Liver (tissue), 9 donors: ENCODE results near the gene RHEX. TPM values are rescaled to one million over a fixed set of nuclear protein-coding genes. Genes with fewer than 3 reads are reported as not detected.

Experiments used
- DNase-seq: peaks from one replicate; pipeline ENCODE4 v3.0.0-alpha.2; 2017; ENCODE audit warnings: low spot score
- H3K27ac ChIP-seq, 2 donors: one replicate each; pipeline ENCODE4 v1.7.0; 2013; ENCODE audit warnings: inconsistent platforms in 2 of 2, low read length in 2 of 2, control low read depth in 1 of 2, low read depth in 1 of 2, mild to moderate bottlenecking in 1 of 2
- H3K27me3 ChIP-seq, 4 donors: one replicate each; pipeline versions ENCODE4 v1.6.1 to v1.7.0; 2013; ENCODE audit warnings: low read length in 3 of 4, inconsistent platforms in 1 of 4, mild to moderate bottlenecking in 1 of 4, moderate library complexity in 1 of 4; ENCODE audit not compliant: control insufficient read depth in 4 of 4, insufficient read depth in 4 of 4
- H3K36me3 ChIP-seq, 4 donors: one replicate each; pipeline versions ENCODE4 v1.6.1 to v1.7.0; 2013; ENCODE audit warnings: low read length in 3 of 4, mild to moderate bottlenecking in 3 of 4, low read depth in 1 of 4, moderate library complexity in 1 of 4; ENCODE audit not compliant: control insufficient read depth in 4 of 4, insufficient read depth in 3 of 4
- H3K4me1 ChIP-seq, 4 donors: one replicate each; pipeline versions ENCODE4 v1.6.1 to v1.7.0; 2013; ENCODE audit warnings: low read length in 3 of 4, mild to moderate bottlenecking in 3 of 4, moderate library complexity in 1 of 4; ENCODE audit not compliant: control insufficient read depth in 4 of 4, insufficient read depth in 4 of 4
- H3K4me3 ChIP-seq, 3 donors: one replicate each; pipeline versions ENCODE4 v1.6.1 to v1.7.0; 2013; ENCODE audit warnings: low read length in 3 of 3, control low read depth in 1 of 3, low read depth in 1 of 3, mild to moderate bottlenecking in 1 of 3
- H3K9ac ChIP-seq, 2 donors: one replicate each; pipeline ENCODE4 v1.7.0; 2013; ENCODE audit warnings: low read length in 2 of 2, mild to moderate bottlenecking in 2 of 2, moderate library complexity in 2 of 2, control low read depth in 1 of 2, low read depth in 1 of 2
- H3K9me3 ChIP-seq, 4 donors: one replicate each; pipeline versions ENCODE4 v1.6.1 to v1.7.0; 2013; ENCODE audit warnings: low read length in 3 of 4; ENCODE audit not compliant: control insufficient read depth in 4 of 4
- ATF3 ChIP-seq: IDR thresholded peaks from 2 replicates; pipeline ENCODE4 v1.6.1; 2016; ENCODE audit warnings: antibody characterized with exemption
- EGR1 ChIP-seq, 2 donors: IDR thresholded peaks; 2 replicates each; pipeline ENCODE4 v1.6.1; 2016 to 2018; ENCODE audit warnings: antibody characterized with exemption in 2 of 2, low read depth in 2 of 2
- FOXA1 ChIP-seq: IDR thresholded peaks from 2 replicates; pipeline ENCODE4 v1.6.1; 2016; ENCODE audit warnings: antibody characterized with exemption
- FOXA2 ChIP-seq: IDR thresholded peaks from 2 replicates; pipeline ENCODE4 v1.6.1; 2016; ENCODE audit warnings: antibody characterized with exemption
- GABPA ChIP-seq, 2 donors: IDR thresholded peaks in 1 of 2; conservative IDR thresholded peaks in 1 of 2; 2 replicates each; pipeline ENCODE4 v1.6.1; 2016; ENCODE audit warnings: antibody characterized with exemption in 2 of 2, mild to moderate bottlenecking in 1 of 2, moderate library complexity in 1 of 2
- HNF4A ChIP-seq, 2 donors: conservative IDR thresholded peaks; 2 replicates each; pipeline ENCODE4 v1.6.1; 2016; ENCODE audit warnings: antibody characterized with exemption in 2 of 2, mild to moderate bottlenecking in 2 of 2
- HNF4G ChIP-seq: IDR thresholded peaks from 2 replicates; pipeline ENCODE4 v1.6.1; 2016; ENCODE audit warnings: antibody characterized with exemption
- JUND ChIP-seq, 2 donors: IDR thresholded peaks; 2 replicates each; pipeline ENCODE4 v1.6.1; 2016; ENCODE audit warnings: antibody characterized with exemption in 2 of 2
- NR2F2 ChIP-seq: IDR thresholded peaks from 2 replicates; pipeline ENCODE4 v1.6.1; 2016; ENCODE audit warnings: antibody characterized with exemption
- RAD21 ChIP-seq, 2 donors: IDR thresholded peaks; 2 replicates each; pipeline ENCODE4 v1.6.1; 2016; ENCODE audit warnings: antibody characterized with exemption in 2 of 2, mild to moderate bottlenecking in 2 of 2
- RXRA ChIP-seq, 2 donors: IDR thresholded peaks; 2 replicates each; pipeline ENCODE4 v1.6.1; 2017 to 2018; ENCODE audit warnings: antibody characterized with exemption in 2 of 2, mild to moderate bottlenecking in 1 of 2
- SP1 ChIP-seq: IDR thresholded peaks from 2 replicates; pipeline ENCODE4 v1.6.1; 2018; ENCODE audit warnings: antibody characterized with exemption, mild to moderate bottlenecking
- TAF1 ChIP-seq: conservative IDR thresholded peaks from 2 replicates; pipeline ENCODE4 v1.6.1; 2016; ENCODE audit warnings: antibody characterized with exemption, mild to moderate bottlenecking
- WGBS: extraction: QIAGEN DNeasy Blood & Tissue Kit; methylation state at CpG from one replicate; pipeline ENCODE4 v1.1.7; 2013; 5-methylcytosine and 5-hydroxymethylcytosine counted together
- polyA plus RNA-seq, 2 donors: library from polyadenylated mRNA; stranded (reverse) in 1 of 2; unstranded in 1 of 2; fragments of 200-250 nt in 1 of 2; fragments of >200 nt in 1 of 2; fragmentation: Nextera tagmentation in 1 of 2; extraction: Ambion mirVana in 1 of 2; gene quantifications; one replicate each; pipeline versions ENCODE4 v1.2.1 to v1.2.3, GENCODE V29; 2013 to 2015
- total RNA-seq, 2 donors: library from RNA; depleted of rRNA; stranded (reverse); fragments of >200 nt; gene quantifications; one replicate each; pipeline ENCODE4 v1.2.3, GENCODE V29; 2014
- TF ChIP-seq, protein P1 (sequence below): IDR thresholded peaks from 2 replicates; pipeline ENCODE4 v1.6.1; 2016; ENCODE audit warnings: antibody characterized with exemption, mild to moderate bottlenecking
- TF ChIP-seq, protein P2 (sequence below): IDR thresholded peaks from 2 replicates; pipeline ENCODE4 v1.6.1; 2016; ENCODE audit warnings: antibody characterized with exemption
- TF ChIP-seq, protein P3 (sequence below): IDR thresholded peaks from 2 replicates; pipeline ENCODE4 v1.6.1; 2016; ENCODE audit warnings: antibody characterized with exemption
- donor health status: healthy.
- donor health status: healthy.
- donor health status: healthy.
- donor health status: healthy.
- donor health status: healthy.

RHEX gene
- total and polyA plus RNA-seq, 4 donors = 0.15 to 2.8 (median 0.47) TPM

DNA sequence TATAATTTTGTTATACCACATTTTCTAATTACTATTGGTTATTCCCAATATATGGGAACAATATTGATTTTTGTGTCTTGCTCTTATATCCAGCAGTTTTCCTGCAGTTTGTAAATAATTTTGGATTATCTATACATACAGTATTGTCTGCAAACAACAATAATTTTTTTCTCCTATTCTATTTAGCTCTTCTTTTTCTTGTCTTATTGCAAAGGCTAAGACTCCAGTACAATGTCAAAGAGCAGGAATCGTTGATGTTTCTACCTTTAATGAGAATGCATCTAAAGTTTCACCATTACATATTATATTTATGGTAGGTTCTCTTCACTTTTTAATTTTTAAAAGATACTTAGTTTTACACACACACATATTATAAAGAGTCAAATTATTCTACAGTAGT lies 68.3 kb downstream of the RHEX start:
- Histone ChIP-seq H3K27ac (no peak overlapping the region), H3K9me3 (no peaks in the 10 kb centered on the region), H3K27me3 (no peaks in the 10 kb centered on the region), H3K9ac (no peak overlapping the region), H3K4me1 (peaks cover 2 to 14% (median 6%) of the 10 kb centered on the region in 4 donors), H3K36me3 (no peaks in the 10 kb centered on the region), H3K4me3 (no peak overlapping the region)
- no peak for TF ChIP-seq NR2F2
- TF ChIP-seq RAD21 (IDR thresholded peaks at IDR 0.05) = no peak
- no peak for TF ChIP-seq RXRA (IDR thresholded peaks at IDR 0.05)
- no peak for TF ChIP-seq FOXA1
- DNase-seq = no peak
- 53% methylated on average over 1 of the region's 1 CpG for WGBS

DNA sequence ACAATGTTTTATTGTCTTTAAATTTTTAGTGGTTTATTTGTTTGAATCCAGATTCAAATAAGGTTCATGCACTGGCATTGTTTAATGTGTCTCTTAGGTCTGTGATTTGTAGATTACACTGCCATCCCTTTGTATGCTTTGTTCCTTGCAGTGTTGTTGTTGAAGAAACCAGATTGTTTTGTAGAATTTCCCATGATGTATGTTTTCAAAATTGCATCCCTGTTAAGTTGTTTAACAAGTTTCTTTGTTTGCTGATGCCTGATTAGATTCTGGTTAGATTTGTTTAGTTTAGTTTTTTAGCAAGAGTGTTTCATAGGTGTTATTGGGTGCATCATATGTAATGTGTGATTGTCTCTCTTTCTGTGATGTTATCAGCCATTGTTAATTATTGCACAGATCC lies 69.7 kb downstream of the RHEX start:
- peaks cover 0 to 2% (median under 1%) of the 10 kb centered on the region in 4 donors for H3K4me1 ChIP-seq
- H3K9ac ChIP-seq = no peak overlapping the region
- H3K36me3 ChIP-seq = no peaks in the 10 kb centered on the region
- no peak for DNase-seq
- no peak for TF ChIP-seq ATF3
- no peak for TF ChIP-seq FOXA2
- TF ChIP-seq HNF4G = no peak
- TF ChIP-seq JUND (IDR thresholded peaks at IDR 0.05) = no peak
- no peak for TF ChIP-seq FOXA1
- TF ChIP-seq, protein P1, sequence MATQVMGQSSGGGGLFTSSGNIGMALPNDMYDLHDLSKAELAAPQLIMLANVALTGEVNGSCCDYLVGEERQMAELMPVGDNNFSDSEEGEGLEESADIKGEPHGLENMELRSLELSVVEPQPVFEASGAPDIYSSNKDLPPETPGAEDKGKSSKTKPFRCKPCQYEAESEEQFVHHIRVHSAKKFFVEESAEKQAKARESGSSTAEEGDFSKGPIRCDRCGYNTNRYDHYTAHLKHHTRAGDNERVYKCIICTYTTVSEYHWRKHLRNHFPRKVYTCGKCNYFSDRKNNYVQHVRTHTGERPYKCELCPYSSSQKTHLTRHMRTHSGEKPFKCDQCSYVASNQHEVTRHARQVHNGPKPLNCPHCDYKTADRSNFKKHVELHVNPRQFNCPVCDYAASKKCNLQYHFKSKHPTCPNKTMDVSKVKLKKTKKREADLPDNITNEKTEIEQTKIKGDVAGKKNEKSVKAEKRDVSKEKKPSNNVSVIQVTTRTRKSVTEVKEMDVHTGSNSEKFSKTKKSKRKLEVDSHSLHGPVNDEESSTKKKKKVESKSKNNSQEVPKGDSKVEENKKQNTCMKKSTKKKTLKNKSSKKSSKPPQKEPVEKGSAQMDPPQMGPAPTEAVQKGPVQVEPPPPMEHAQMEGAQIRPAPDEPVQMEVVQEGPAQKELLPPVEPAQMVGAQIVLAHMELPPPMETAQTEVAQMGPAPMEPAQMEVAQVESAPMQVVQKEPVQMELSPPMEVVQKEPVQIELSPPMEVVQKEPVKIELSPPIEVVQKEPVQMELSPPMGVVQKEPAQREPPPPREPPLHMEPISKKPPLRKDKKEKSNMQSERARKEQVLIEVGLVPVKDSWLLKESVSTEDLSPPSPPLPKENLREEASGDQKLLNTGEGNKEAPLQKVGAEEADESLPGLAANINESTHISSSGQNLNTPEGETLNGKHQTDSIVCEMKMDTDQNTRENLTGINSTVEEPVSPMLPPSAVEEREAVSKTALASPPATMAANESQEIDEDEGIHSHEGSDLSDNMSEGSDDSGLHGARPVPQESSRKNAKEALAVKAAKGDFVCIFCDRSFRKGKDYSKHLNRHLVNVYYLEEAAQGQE = no peak
- no peak for TF ChIP-seq TAF1
- no peak overlapping the region for H3K27ac ChIP-seq
- no peaks in the 10 kb centered on the region for H3K9me3 ChIP-seq
- no peak overlapping the region for H3K4me3 ChIP-seq
- H3K27me3 ChIP-seq = no peaks in the 10 kb centered on the region

GRCh38 chr1:206125346-206125745 lies 72.4 kb downstream of the RHEX start:
- no peak overlapping the region for H3K27ac ChIP-seq
- WGBS = 92% methylated on average over 1 of the region's 1 CpG
- H3K27me3 ChIP-seq = no peaks in the 10 kb centered on the region

More at GRCh38 chr1:206125346-206125745, 72.4 kb downstream of the RHEX start:
- DNase-seq = no peak
- no peaks in the 10 kb centered on the region for H3K4me1 ChIP-seq
- H3K36me3 ChIP-seq = no peaks in the 10 kb centered on the region
- H3K9ac ChIP-seq = no peak overlapping the region
- TF ChIP-seq HNF4A (conservative IDR thresholded peaks at IDR 0.05) = no peak
- TF ChIP-seq GABPA (IDR thresholded peaks at IDR 0.05 in 1 of 2, conservative IDR thresholded peaks at IDR 0.05 in 1 of 2) = no peak
- no peak for TF ChIP-seq RXRA (IDR thresholded peaks at IDR 0.05)
- TF ChIP-seq, protein P2, sequence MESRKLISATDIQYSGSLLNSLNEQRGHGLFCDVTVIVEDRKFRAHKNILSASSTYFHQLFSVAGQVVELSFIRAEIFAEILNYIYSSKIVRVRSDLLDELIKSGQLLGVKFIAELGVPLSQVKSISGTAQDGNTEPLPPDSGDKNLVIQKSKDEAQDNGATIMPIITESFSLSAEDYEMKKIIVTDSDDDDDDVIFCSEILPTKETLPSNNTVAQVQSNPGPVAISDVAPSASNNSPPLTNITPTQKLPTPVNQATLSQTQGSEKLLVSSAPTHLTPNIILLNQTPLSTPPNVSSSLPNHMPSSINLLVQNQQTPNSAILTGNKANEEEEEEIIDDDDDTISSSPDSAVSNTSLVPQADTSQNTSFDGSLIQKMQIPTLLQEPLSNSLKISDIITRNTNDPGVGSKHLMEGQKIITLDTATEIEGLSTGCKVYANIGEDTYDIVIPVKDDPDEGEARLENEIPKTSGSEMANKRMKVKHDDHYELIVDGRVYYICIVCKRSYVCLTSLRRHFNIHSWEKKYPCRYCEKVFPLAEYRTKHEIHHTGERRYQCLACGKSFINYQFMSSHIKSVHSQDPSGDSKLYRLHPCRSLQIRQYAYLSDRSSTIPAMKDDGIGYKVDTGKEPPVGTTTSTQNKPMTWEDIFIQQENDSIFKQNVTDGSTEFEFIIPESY = no peak
- TF ChIP-seq, protein P1 = no peak
- TF ChIP-seq EGR1 (IDR thresholded peaks at IDR 0.05; ENCODE audit: low read depth in 2 of 2) = no peak
- no peak for TF ChIP-seq RAD21 (IDR thresholded peaks at IDR 0.05)
- no peak for TF ChIP-seq JUND (IDR thresholded peaks at IDR 0.05)
- TF ChIP-seq NR2F2 = no peak
- TF ChIP-seq, protein P3, sequence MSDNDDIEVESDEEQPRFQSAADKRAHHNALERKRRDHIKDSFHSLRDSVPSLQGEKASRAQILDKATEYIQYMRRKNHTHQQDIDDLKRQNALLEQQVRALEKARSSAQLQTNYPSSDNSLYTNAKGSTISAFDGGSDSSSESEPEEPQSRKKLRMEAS = no peak
- TF ChIP-seq SP1 = no peak
- TF ChIP-seq FOXA1 = no peak
- no peak for TF ChIP-seq TAF1
- no peaks in the 10 kb centered on the region for H3K9me3 ChIP-seq
- no peak overlapping the region for H3K4me3 ChIP-seq
